Smooth muscle cell (in vitro differentiated cells): Measurements from ENCODE around the gene FIGNL2. TPM values are rescaled to one million over a fixed set of nuclear protein-coding genes. Genes with fewer than 3 reads are reported as not detected.

Source experiments
- DNase-seq: peaks from one replicate; lab custom pipeline; 2025; ENCODE audit not compliant: unreplicated experiment; lab: John Stamatoyannopoulos, UW
- H2AFZ ChIP-seq: fragments of 200-600 bp; sonication (generic); 2 replicates; pipeline ENCODE4 v1.6.0; 2016; ENCODE audit warnings: antibody characterized with exemption, low read depth, mild to moderate bottlenecking
- H3F3A ChIP-seq: fragments of 200-600 bp; sonication (generic); 2 replicates; pipeline ENCODE4 v1.6.0; 2017; ENCODE audit warnings: antibody characterized with exemption, low read depth
- H3K27ac ChIP-seq: fragments of 200-600 bp; sonication (generic); 2 replicates; pipeline ENCODE4 v1.5.1; 2016; ENCODE audit warnings: low read depth, mild to moderate bottlenecking
- H3K27me3 ChIP-seq: fragments of 200-600 bp; sonication (generic); 2 replicates; pipeline ENCODE4 v1.6.1; 2016; ENCODE audit warnings: low read depth, mild to moderate bottlenecking
- H3K36me3 ChIP-seq: fragments of 200-600 bp; sonication (generic); 2 replicates; pipeline ENCODE4 v1.5.1; 2016; ENCODE audit warnings: low read depth
- H3K4me1 ChIP-seq: fragments of 200-600 bp; sonication (generic); 2 replicates; pipeline ENCODE4 v1.5.1; 2016; ENCODE audit warnings: low read depth
- H3K4me2 ChIP-seq: fragments of 200-600 bp; sonication (generic); 2 replicates; pipeline ENCODE4 v1.6.0; 2016; ENCODE audit warnings: mild to moderate bottlenecking
- H3K4me3 ChIP-seq: fragments of 200-600 bp; sonication (generic); 2 replicates; pipeline ENCODE4 v1.5.1; 2016; ENCODE audit warnings: mild to moderate bottlenecking
- H3K79me2 ChIP-seq: fragments of 200-600 bp; sonication (generic); 2 replicates; pipeline ENCODE4 v1.6.0; 2016; ENCODE audit warnings: low read depth, mild to moderate bottlenecking
- H3K9ac ChIP-seq: fragments of 200-600 bp; sonication (generic); 2 replicates; pipeline ENCODE4 v1.6.0; 2016; ENCODE audit warnings: low read depth
- H3K9me3 ChIP-seq: fragments of 200-600 bp; sonication (generic); replicated peaks from 2 replicates; pipeline ENCODE4 v1.5.1; 2016; ENCODE audit warnings: low read depth
- H4K20me1 ChIP-seq: fragments of 200-600 bp; sonication (generic); 2 replicates; pipeline ENCODE4 v1.6.0; 2016; ENCODE audit warnings: low read depth
- WGBS: methylation state at CpG from one replicate; pipeline ENCODE4 v1.1.7; 2016; ENCODE audit warnings: low lambda C conversion rate; 5-methylcytosine and 5-hydroxymethylcytosine counted together
- polyA plus RNA-seq: library from polyadenylated mRNA; unstranded; fragments of >200 nt; fragmentation: Nextera tagmentation; extraction: Ambion mirVana; gene quantifications from 2 replicates; pipeline ENCODE4 v1.2.1, GENCODE V29; 2016
- total RNA-seq: library from RNA; depleted of rRNA; stranded (reverse); fragments of >200 nt; gene quantifications from 2 replicates; pipeline ENCODE4 v1.2.3, GENCODE V29; 2014
- TF ChIP-seq, protein P1 (sequence below): fragments of 200-600 bp; sonication (generic); IDR thresholded peaks from 2 replicates; pipeline ENCODE4 v1.5.1; 2017; ENCODE audit warnings: borderline replicate concordance, mild to moderate bottlenecking, antibody characterized with exemption; ENCODE audit not compliant: insufficient read depth, poor library complexity, severe bottlenecking

FIGNL2 gene
- total and polyA plus RNA-seq, 2 experiments from 2014 or later: 1.1 to 2.7 TPM

- H2AFZ ChIP-seq: peak overlapping the region; percentile 54
- DNase-seq: no peak
- no peaks in the 10 kb centered on the region for H3K79me2 ChIP-seq
- H3K9ac ChIP-seq: no peak overlapping the region
- no peaks in the 10 kb centered on the region for H3K9me3 ChIP-seq
- H3K4me3 ChIP-seq: peak overlapping the region; percentile 76
- peaks cover 8% of the 10 kb centered on the region for H3K4me1 ChIP-seq
- TF ChIP-seq, protein P1, sequence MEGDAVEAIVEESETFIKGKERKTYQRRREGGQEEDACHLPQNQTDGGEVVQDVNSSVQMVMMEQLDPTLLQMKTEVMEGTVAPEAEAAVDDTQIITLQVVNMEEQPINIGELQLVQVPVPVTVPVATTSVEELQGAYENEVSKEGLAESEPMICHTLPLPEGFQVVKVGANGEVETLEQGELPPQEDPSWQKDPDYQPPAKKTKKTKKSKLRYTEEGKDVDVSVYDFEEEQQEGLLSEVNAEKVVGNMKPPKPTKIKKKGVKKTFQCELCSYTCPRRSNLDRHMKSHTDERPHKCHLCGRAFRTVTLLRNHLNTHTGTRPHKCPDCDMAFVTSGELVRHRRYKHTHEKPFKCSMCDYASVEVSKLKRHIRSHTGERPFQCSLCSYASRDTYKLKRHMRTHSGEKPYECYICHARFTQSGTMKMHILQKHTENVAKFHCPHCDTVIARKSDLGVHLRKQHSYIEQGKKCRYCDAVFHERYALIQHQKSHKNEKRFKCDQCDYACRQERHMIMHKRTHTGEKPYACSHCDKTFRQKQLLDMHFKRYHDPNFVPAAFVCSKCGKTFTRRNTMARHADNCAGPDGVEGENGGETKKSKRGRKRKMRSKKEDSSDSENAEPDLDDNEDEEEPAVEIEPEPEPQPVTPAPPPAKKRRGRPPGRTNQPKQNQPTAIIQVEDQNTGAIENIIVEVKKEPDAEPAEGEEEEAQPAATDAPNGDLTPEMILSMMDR: no peak
- H3K36me3 ChIP-seq: no peaks in the 10 kb centered on the region
- 15% methylated on average over 8 of the region's 34 CpGs for WGBS
- H3K4me2 ChIP-seq: peak overlapping the region; percentile 93
- no peak overlapping the region for H3K27ac ChIP-seq
- no peaks in the 10 kb centered on the region for H3K27me3 ChIP-seq
- no peaks in the 10 kb centered on the region for H4K20me1 ChIP-seq
- no peaks in the 10 kb centered on the region for H3F3A ChIP-seq
Measured at GRCh38 chr12:51813931-51814310, 34.6 kb downstream of the FIGNL2 start.

- TF ChIP-seq, protein P1: no peak
- WGBS: 89% methylated on average over 13 of the region's 13 CpGs
- no peak overlapping the region for H3K4me2 ChIP-seq
Measured at GRCh38 chr12:51812871-51813270, 35.6 kb downstream of the FIGNL2 start.

GRCh38 chr12:51811203-51812202, 37.0 kb downstream of the FIGNL2 start:
- TF ChIP-seq, protein P1: no peak
- DNase-seq: no peak
- Histone ChIP-seq H3K4me3 (no peak overlapping the region), H2AFZ (no peak overlapping the region), H3K9me3 (no peaks in the 10 kb centered on the region), H3F3A (no peaks in the 10 kb centered on the region), H4K20me1 (no peaks in the 10 kb centered on the region), H3K79me2 (no peaks in the 10 kb centered on the region), H3K4me1 (peaks cover 8% of the 10 kb centered on the region), H3K4me2 (no peak overlapping the region), H3K27ac (no peak overlapping the region), H3K27me3 (no peaks in the 10 kb centered on the region), H3K9ac (no peak overlapping the region), H3K36me3 (no peaks in the 10 kb centered on the region)
- 84% methylated on average over 13 of the region's 13 CpGs for WGBS

More at GRCh38 chr12:51812871-51813270, 35.6 kb downstream of the FIGNL2 start:
- Histone ChIP-seq H3K4me1 (peaks cover 8% of the 10 kb centered on the region), H3K27me3 (no peaks in the 10 kb centered on the region), H3K4me3 (no peak overlapping the region), H3K36me3 (no peaks in the 10 kb centered on the region), H3K9me3 (no peaks in the 10 kb centered on the region), H3K27ac (no peak overlapping the region), H3F3A (no peaks in the 10 kb centered on the region), H2AFZ (no peak overlapping the region), H4K20me1 (no peaks in the 10 kb centered on the region), H3K9ac (no peak overlapping the region), H3K79me2 (no peaks in the 10 kb centered on the region)
- no peak for DNase-seq

DNA sequence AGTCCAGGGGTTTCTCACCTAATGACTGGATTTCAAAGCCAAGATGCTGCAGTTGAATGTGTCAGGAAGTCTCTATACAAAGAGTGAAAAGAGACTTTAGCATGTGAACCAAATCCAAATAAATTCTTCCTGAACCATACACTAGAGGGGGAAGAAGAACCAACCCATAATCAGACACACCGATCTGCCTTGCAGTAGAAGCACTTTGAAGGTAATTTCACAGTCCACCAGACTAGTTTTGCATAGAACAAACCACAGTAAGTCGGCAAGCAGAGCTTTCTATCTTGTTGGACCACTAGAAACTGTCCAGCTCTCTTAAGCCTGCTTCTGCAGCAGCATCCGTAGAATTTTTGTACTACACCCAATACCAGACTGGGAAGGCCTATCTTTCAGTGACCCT, 39.3 kb downstream of the FIGNL2 start:
- TF ChIP-seq, protein P1: no peak
- H3F3A ChIP-seq: no peaks in the 10 kb centered on the region
- no peaks in the 10 kb centered on the region for H3K4me1 ChIP-seq
- H3K27ac ChIP-seq: no peak overlapping the region
- no peaks in the 10 kb centered on the region for H3K27me3 ChIP-seq
- no peak overlapping the region for H3K4me3 ChIP-seq
- DNase-seq: no peak
- 91% methylated on average over 3 of the region's 3 CpGs for WGBS
- no peaks in the 10 kb centered on the region for H3K9me3 ChIP-seq
- H3K36me3 ChIP-seq: no peaks in the 10 kb centered on the region
- H4K20me1 ChIP-seq: no peaks in the 10 kb centered on the region
- no peaks in the 10 kb centered on the region for H3K79me2 ChIP-seq
- H2AFZ ChIP-seq: no peak overlapping the region
- no peak overlapping the region for H3K4me2 ChIP-seq
- no peak overlapping the region for H3K9ac ChIP-seq
